PC-9 (cell line): Measurements from ENCODE around the gene SIX1. TPM values are rescaled to one million over a fixed set of nuclear protein-coding genes. Genes with fewer than 3 reads are reported as not detected.

Experiments
- BruUV-seq: library from RNA; stranded (reverse); fragments of 400-500 nt; replicated peaks from 2 replicates; lab custom pipeline; 2021; lab: Mats Ljungman, UMichigan
- CTCF ChIA-PET: fragments of 300-600 bp; sonication (Branson Sonifier 250); formaldehyde crosslinking; loops from one replicate; lab custom pipeline; 2022; ENCODE audit warnings: antibody characterized with exemption; lab: Charles Lee
- POLR2A ChIA-PET: fragments of 300-600 bp; sonication (Branson Sonifier 250); formaldehyde crosslinking; loops from one replicate; lab custom pipeline; 2022; ENCODE audit warnings: antibody characterized with exemption; ENCODE audit not compliant: unreplicated experiment; lab: Charles Lee
- DNase-seq, 2 experiments: peaks; one replicate each; pipeline versions ENCODE4 v3.0.0 to v3.0.0-alpha.2; 2015 to 2022; ENCODE audit warnings: mixed read lengths in 1 of 2
- H2AFZ ChIP-seq: fragments of 200-600 bp; sonication (generic); 2 replicates; pipeline ENCODE4 v1.8.1; 2017; ENCODE audit warnings: antibody characterized with exemption
- H3F3A ChIP-seq: fragments of 200-600 bp; sonication (generic); 2 replicates; pipeline ENCODE4 v1.8.1; 2017; ENCODE audit warnings: antibody characterized with exemption, mild to moderate bottlenecking, low read depth; ENCODE audit not compliant: insufficient read depth
- H3K27ac ChIP-seq: fragments of 200-600 bp; sonication (generic); 2 replicates; pipeline ENCODE4 v1.6.1; 2016; ENCODE audit warnings: mixed run types
- H3K27me3 ChIP-seq: fragments of 200-600 bp; sonication (generic); 2 replicates; pipeline ENCODE4 v1.6.1; 2016; ENCODE audit warnings: low read depth, mixed run types; ENCODE audit not compliant: insufficient read depth
- H3K36me3 ChIP-seq: fragments of 200-600 bp; sonication (generic); 2 replicates; pipeline ENCODE4 v1.6.1; 2016; ENCODE audit warnings: low read depth, mixed run types
- H3K4me1 ChIP-seq: fragments of 200-600 bp; sonication (generic); replicated peaks from 2 replicates; pipeline ENCODE4 v1.6.1; 2016; ENCODE audit warnings: mixed run types; ENCODE audit not compliant: insufficient read depth
- H3K4me2 ChIP-seq: fragments of 200-600 bp; sonication (generic); 2 replicates; pipeline ENCODE4 v1.6.1; 2017; ENCODE audit warnings: mixed run types
- H3K4me3 ChIP-seq: fragments of 200-600 bp; sonication (generic); 2 replicates; pipeline ENCODE4 v1.6.1; 2016; ENCODE audit warnings: mixed run types
- H3K79me2 ChIP-seq: fragments of 200-600 bp; sonication (generic); 2 replicates; pipeline ENCODE4 v1.6.1; 2017; ENCODE audit warnings: low read depth, mixed run types
- H3K9me2 ChIP-seq: fragments of 200-600 bp; sonication (generic); 2 replicates; pipeline ENCODE4 v1.8.1; 2017; ENCODE audit warnings: mild to moderate bottlenecking; ENCODE audit not compliant: insufficient read depth
- H3K9me3 ChIP-seq: fragments of 200-600 bp; sonication (generic); 2 replicates; pipeline ENCODE4 v1.8.1; 2016; ENCODE audit warnings: low read depth; ENCODE audit not compliant: insufficient read depth
- H4K20me1 ChIP-seq: fragments of 200-600 bp; sonication (generic); 2 replicates; pipeline ENCODE4 v1.8.1; 2017; ENCODE audit not compliant: insufficient read depth
- EZH2 ChIP-seq: fragments of 200-600 bp; sonication (generic); IDR thresholded peaks from 2 replicates; pipeline ENCODE4 v1.8.0; 2017; ENCODE audit warnings: antibody characterized with exemption, low read depth
- intact Hi-C: fragments of 100-400 bp; cut with micrococcal nuclease; formaldehyde crosslinking; loops from one replicate; pipeline ENCODE4 v1.10.0; 2022; ENCODE audit not compliant: unreplicated experiment
- total RNA-seq: library from RNA; stranded (reverse); gene quantifications from 2 replicates; pipeline ENCODE4 v1.2.3, GENCODE V29; 2021
- TF ChIP-seq, protein P1 (sequence below): fragments of 200-600 bp; sonication (generic); conservative IDR thresholded peaks from 2 replicates; pipeline ENCODE4 v1.6.1; 2017; ENCODE audit warnings: mixed run types, antibody characterized with exemption, mild to moderate bottlenecking, moderate library complexity

Gene SIX1
- total RNA-seq, 1 experiment from 2014 or later = 8.1 TPM

DNA sequence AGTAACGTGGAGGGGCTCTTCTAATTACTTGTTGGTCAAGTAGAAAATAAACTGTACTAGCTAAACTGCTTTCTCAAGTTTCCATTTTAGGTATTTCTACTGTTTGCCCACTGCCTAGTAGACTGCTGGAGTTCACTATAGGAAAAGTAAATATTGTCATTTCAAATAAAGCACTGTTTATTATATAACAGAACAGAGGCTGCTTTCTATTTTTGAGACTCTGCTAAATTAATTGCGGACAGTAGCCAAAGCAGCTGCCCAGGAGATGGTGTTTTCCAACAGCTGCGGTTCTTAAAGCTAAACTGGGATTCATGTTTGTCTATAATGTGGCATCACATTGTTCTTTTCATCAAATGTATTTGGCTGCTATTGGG, 15.9 kb upstream of the SIX1 start:
- Histone ChIP-seq H3K27me3 (no peaks in the 10 kb centered on the region), H3F3A (no peaks in the 10 kb centered on the region), H3K4me2 (no peak overlapping the region), H3K27ac (no peak overlapping the region), H3K9me3 (0 out of 2 replicates have a peak, but pooled peaks cover 10% of the 10 kb centered on the region), H3K4me3 (no peak overlapping the region), H2AFZ (0 out of 2 replicates have a peak overlapping the region, but pooled peaks have one; percentile 60), H3K79me2 (no peaks in the 10 kb centered on the region), H4K20me1 (no peaks in the 10 kb centered on the region), H3K4me1 (peaks cover 6% of the 10 kb centered on the region; the same call in 1 of the 2 replicates), H3K36me3 (no peaks in the 10 kb centered on the region), H3K9me2 (0 out of 2 replicates have a peak, but pooled peaks cover 5% of the 10 kb centered on the region)
- DNase-seq = no peak
- POLR2A ChIA-PET = interaction anchor here (0.6 kb wide), 1 partner anchor 513 kb away, joined by 8 read pairs; no protein-coding TSS in a partner anchor
- BruUV-seq = no TSS peak
- intact Hi-C loops = no loop called here
- TF ChIP-seq, protein P1, sequence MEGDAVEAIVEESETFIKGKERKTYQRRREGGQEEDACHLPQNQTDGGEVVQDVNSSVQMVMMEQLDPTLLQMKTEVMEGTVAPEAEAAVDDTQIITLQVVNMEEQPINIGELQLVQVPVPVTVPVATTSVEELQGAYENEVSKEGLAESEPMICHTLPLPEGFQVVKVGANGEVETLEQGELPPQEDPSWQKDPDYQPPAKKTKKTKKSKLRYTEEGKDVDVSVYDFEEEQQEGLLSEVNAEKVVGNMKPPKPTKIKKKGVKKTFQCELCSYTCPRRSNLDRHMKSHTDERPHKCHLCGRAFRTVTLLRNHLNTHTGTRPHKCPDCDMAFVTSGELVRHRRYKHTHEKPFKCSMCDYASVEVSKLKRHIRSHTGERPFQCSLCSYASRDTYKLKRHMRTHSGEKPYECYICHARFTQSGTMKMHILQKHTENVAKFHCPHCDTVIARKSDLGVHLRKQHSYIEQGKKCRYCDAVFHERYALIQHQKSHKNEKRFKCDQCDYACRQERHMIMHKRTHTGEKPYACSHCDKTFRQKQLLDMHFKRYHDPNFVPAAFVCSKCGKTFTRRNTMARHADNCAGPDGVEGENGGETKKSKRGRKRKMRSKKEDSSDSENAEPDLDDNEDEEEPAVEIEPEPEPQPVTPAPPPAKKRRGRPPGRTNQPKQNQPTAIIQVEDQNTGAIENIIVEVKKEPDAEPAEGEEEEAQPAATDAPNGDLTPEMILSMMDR = no peak
- TF ChIP-seq EZH2 = no peak
- CTCF ChIA-PET = interaction anchor here (0.6 kb wide), 1 partner anchor 1389 kb away, joined by 12 read pairs; no protein-coding TSS in a partner anchor

GRCh38 chr14:60662982-60663381, 13.7 kb upstream of the SIX1 start:
- no TSS peak for BruUV-seq
- intact Hi-C loops = no loop called here
- H3K9me3 ChIP-seq = no peaks in the 10 kb centered on the region

GRCh38 chr14:60661721-60662120, 12.4 kb upstream of the SIX1 start:
- ChIA-PET POLR2A (no interaction called here), CTCF (no interaction called here)
- TF ChIP-seq, protein P1 = no peak
- no peak for TF ChIP-seq EZH2
- Histone ChIP-seq H3K4me3 (no peak overlapping the region), H2AFZ (no peak overlapping the region), H3K27me3 (no peaks in the 10 kb centered on the region), H3K9me2 (0 out of 2 replicates have a peak, but pooled peaks cover under 1% of the 10 kb centered on the region), H3K4me1 (0 out of 2 replicates have a peak, but pooled peaks cover 12% of the 10 kb centered on the region), H3K27ac (no peak overlapping the region), H3K79me2 (no peaks in the 10 kb centered on the region), H3K4me2 (no peak overlapping the region), H3F3A (no peaks in the 10 kb centered on the region), H3K9me3 (no peaks in the 10 kb centered on the region), H3K36me3 (no peaks in the 10 kb centered on the region), H4K20me1 (no peaks in the 10 kb centered on the region)
- intact Hi-C loops = no loop called here
- no peak for DNase-seq
- BruUV-seq = no TSS peak

More at GRCh38 chr14:60662982-60663381, 13.7 kb upstream of the SIX1 start:
- 0 out of 2 replicates have a peak, but pooled peaks cover 7% of the 10 kb centered on the region for H3K4me1 ChIP-seq
- H3K9me2 ChIP-seq = 0 out of 2 replicates have a peak, but pooled peaks cover 5% of the 10 kb centered on the region
- POLR2A ChIA-PET = no interaction called here
- H3K27me3 ChIP-seq = no peaks in the 10 kb centered on the region
- no peak overlapping the region for H2AFZ ChIP-seq
- TF ChIP-seq, protein P1 = no peak
- no peak for TF ChIP-seq EZH2
- H4K20me1 ChIP-seq = no peaks in the 10 kb centered on the region
- H3K79me2 ChIP-seq = no peaks in the 10 kb centered on the region
- no peak overlapping the region for H3K4me3 ChIP-seq
- H3K4me2 ChIP-seq = no peak overlapping the region
- no peak for DNase-seq
- H3K36me3 ChIP-seq = no peaks in the 10 kb centered on the region
- CTCF ChIA-PET = interaction anchor here (0.6 kb wide), 1 partner anchor 389 kb away, joined by 4 read pairs; no protein-coding TSS in a partner anchor
- no peak overlapping the region for H3K27ac ChIP-seq
- H3F3A ChIP-seq = no peaks in the 10 kb centered on the region
